Measurements from ENCODE around the gene RGMA.

GRCh38 chr15:93001156-93001555, 87.9 kb downstream of the RGMA start:
- TF ChIP-seq GATA3 (IDR thresholded peaks at IDR 0.05; ENCODE audit: low read depth, low read length) (no peak), GATA2 (IDR thresholded peaks at IDR 0.05; ENCODE audit: low read depth, low read length) (no peak)

All from SH-SY5Y (cell line).